Prostate gland (tissue), 2 donors: Measurements from ENCODE around the gene ABHD17A.

Experiments used
- CTCF ChIP-seq, 4 experiments: fragments of 200-600 bp in 2 of 4; fragments of 450-650 bp in 2 of 4; sonication (generic) in 2 of 4; IDR thresholded peaks; 1 replicate in 3 of 4; 2 replicates in 1 of 4; pipeline ENCODE4 v1.5.1; 2016 to 2019; ENCODE audit warnings: antibody characterized with exemption in 4 of 4, mild to moderate bottlenecking in 2 of 4, moderate library complexity in 2 of 4
- POLR2A ChIP-seq: fragments of 450-650 bp; IDR thresholded peaks from one replicate; pipeline ENCODE4 v1.6.1; 2016; ENCODE audit warnings: antibody characterized with exemption, mild to moderate bottlenecking
- POLR2AphosphoS5 ChIP-seq: sonication (generic); formaldehyde crosslinking; IDR thresholded peaks from one replicate; pipeline ENCODE4 v1.6.1; 2017; ENCODE audit warnings: antibody characterized with exemption

DNA sequence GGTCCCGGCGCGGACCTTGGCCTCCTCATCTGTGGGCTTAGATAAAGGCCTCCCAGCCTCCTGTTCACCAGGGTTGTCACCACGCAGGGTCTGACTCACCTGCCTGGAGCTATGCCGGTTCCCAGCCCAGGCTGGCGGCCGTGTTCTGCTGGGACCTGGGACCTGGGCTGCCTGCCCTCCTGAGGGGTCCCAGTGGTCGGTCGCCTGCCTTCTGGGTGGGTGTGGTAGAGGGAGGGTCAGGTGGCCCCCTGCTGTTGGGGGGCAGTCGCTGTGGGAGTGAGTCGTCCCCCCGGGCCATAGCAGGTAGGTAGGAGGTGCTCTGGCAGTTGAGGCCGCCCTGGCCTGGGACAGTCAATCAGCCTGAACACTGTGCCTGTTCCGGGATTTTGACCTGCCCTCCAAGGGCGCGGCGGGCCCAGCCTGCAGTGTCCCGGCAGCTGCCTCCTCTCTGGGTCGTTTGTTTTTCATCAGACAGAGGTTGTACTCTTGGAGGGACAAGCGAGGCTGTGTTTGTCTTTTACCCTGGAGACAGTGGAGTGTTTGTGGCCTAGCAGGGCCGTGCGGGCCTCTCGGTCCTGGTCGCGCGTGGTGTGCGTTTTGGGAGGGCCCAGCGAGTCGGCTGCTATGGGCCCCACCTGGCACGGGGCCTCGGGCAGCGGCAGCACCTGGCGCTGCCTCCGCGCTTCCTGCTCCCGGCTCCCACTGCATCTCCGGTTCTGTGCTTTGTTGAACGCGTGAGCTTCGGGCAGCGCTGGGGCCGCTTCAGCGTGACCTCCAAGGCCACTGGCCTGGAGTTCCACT, 22.5 kb upstream of the ABHD17A start:
- TF ChIP-seq POLR2A (peak; percentile 30), POLR2AphosphoS5 (no peak), CTCF (IDR thresholded peaks at IDR 0.05) (no peak)
